8988T (cell line): ENCODE data around the gene OR2Z1.

Experiments used
- DNase-seq: peaks from one replicate; pipeline ENCODE4 v3.0.0; 2011

OR2Z1 gene, protein sequence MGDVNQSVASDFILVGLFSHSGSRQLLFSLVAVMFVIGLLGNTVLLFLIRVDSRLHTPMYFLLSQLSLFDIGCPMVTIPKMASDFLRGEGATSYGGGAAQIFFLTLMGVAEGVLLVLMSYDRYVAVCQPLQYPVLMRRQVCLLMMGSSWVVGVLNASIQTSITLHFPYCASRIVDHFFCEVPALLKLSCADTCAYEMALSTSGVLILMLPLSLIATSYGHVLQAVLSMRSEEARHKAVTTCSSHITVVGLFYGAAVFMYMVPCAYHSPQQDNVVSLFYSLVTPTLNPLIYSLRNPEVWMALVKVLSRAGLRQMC

DNA sequence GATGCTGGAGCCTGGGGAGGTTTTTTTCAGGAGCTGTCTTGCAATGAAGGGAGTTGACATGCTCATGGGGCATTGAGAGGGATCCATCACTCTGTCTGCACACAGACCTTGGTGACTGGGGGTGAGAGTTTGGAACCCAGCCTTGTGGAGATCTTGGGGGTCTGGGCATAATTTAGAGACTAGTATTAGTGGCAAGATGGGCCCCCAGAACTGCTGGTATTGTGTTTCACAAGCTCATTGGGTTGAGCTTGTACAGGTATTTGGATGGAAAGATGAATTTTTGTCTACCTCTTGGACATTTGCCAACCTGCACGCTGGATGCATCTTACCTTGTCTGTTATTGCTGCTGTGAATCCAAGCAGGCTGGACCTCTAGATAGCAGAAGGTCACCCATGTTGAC is at the start of gene OR2Z1:
OR2Z1 (plus strand) TSS at position 301 of the 400 bp plus-strand sequence. CDS start 9,395 bp downstream, outside the sequence.
- DNase-seq = no peak

- DNase-seq = no peak
Observed at GRCh38 chr19:8673276-8673891, 48.0 kb upstream of the OR2Z1 start.

GRCh38 chr19:8675066-8675465 is 46.4 kb upstream of the OR2Z1 start:
- no peak for DNase-seq

GRCh38 chr19:8678244-8678807 is 43.1 kb upstream of the OR2Z1 start:
- no peak for DNase-seq

- no peak for DNase-seq
Observed at GRCh38 chr19:8680676-8681344, 40.6 kb upstream of the OR2Z1 start.

DNA sequence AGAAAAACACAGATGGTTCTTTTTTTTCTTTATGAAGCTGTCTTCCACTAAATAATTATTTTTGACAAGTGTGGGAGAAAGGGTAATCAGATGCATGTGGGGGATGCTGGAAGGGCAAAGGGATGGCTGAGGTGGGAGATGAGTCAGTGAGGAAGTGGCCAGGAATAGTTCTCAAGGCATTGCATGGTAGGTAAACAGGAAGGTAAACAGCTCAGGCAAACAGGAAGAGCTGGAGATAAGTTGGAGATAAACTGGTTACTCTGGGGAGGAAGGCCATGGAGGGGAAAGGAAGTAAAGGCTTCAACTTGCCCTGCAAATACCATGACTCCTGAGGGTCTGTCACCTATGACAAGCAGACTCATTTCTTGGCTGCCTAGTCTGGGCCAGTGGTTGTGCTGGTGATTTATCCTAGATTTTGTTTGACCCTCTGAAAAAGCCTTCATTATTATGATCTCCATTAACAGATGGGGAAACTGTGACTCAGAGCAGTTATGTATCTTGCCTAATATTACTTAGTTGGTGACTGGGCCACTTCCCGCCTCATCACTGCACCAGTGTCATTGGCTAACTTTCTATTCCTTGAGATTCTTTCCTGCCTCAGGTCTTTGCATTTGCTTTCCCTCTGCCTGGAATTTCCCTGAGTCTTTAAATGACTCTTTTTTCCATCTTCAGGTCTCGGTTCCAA is 39.9 kb upstream of the OR2Z1 start:
- DNase-seq = no peak

DNA sequence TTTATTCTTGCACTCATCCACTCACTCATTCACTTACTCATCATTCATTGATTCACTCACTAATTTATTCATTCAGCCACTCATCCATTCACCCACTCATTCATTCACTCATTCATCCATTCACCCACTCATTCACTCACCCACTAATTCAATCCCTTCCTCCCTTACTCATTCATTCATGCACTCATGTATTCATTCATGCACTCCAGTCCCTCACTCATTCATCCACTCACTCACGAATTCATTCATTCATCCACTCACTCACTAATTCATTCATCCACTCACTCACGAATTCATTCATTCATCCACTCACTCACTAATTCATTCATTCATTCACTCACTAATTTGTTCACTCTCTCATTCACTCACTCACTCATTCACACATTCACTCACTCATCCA is 39.0 kb upstream of the OR2Z1 start:
- DNase-seq = no peak

DNA sequence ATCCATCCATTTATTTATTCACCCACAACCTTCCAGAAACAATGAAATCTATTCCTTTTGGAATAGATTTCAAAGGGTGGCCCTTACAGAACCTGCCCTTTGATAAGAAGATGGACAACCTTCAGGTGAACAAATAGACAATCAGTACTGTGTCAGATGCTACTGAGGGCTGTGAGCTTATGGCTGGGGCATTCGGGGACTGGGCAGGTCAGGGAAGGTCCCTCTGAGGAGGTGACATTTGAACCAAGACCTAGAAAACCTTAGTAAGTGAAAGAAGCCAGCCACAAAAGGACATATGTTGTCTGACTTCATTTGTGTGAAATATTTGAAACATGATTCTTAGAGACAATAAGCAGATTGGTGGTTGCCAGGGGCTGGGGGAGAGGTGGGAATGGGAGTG is 38.5 kb upstream of the OR2Z1 start:
- no peak for DNase-seq

- DNase-seq = no peak
Observed at GRCh38 chr19:8684001-8684902, 37.2 kb upstream of the OR2Z1 start.

DNA sequence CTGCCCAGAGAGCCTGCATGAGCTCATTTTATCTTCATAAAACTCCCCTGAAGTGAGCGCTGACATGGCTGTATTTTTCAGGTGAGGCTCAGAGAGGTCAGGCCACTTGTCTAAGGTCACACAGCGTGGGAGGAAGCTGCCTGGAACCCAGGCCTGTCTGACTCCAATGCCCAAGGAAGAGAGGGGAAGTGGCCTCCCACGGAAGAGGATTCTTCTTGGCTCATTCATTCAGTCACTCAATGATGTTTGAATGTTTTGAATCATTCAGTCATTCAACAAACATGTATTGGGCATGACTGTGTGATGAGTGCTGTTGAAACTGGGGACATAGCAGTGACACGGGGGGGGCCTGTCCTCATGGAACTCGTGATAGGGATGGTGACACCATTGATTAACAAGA is 34.9 kb upstream of the OR2Z1 start:
- DNase-seq = no peak

DNA sequence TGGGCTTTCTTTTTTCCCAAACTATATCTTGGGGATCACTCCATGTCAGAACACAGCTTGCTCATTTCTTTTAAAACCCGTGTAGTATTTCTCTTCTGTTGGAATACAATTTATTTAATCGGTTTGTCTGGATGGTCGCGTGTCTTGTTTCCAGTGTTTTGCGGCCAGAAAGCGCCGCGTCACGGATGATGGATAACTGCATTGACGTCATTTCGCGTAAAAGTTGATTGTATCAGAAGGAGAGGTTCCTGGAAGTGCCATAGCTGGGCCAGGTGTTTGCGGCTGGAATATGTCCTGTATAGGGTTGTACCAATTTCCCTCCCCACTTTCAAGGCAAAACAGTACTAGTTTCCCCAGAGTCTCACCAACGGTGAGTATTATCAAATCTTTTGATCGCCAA is 32.5 kb upstream of the OR2Z1 start:
- no peak for DNase-seq

GRCh38 chr19:8690753-8691539 is 30.5 kb upstream of the OR2Z1 start:
- no peak for DNase-seq

- no peak for DNase-seq
Observed at GRCh38 chr19:8695501-8695900, 25.9 kb upstream of the OR2Z1 start.

GRCh38 chr19:8695911-8696310 is 25.5 kb upstream of the OR2Z1 start:
- no peak for DNase-seq

DNA sequence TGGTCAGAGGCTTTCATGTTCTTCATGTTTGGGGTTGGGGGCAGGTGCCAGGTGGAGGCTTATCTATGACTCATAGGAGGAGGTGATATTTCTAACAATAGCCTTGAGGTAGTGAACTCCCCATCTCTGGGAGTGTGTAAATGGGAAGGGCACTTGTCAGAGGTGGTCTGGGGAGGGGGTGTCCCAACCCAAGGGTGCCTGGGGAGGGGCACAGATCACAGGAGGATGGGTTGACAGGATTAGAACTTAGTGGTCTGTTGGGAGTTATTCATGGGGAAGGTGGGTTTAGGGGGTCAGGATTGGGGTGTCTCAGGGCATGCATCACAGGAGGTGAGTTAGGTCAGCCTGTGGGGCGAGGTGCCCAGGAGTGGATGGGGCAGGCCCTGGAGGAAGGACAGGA is 24.4 kb upstream of the OR2Z1 start:
- DNase-seq = no peak

DNA sequence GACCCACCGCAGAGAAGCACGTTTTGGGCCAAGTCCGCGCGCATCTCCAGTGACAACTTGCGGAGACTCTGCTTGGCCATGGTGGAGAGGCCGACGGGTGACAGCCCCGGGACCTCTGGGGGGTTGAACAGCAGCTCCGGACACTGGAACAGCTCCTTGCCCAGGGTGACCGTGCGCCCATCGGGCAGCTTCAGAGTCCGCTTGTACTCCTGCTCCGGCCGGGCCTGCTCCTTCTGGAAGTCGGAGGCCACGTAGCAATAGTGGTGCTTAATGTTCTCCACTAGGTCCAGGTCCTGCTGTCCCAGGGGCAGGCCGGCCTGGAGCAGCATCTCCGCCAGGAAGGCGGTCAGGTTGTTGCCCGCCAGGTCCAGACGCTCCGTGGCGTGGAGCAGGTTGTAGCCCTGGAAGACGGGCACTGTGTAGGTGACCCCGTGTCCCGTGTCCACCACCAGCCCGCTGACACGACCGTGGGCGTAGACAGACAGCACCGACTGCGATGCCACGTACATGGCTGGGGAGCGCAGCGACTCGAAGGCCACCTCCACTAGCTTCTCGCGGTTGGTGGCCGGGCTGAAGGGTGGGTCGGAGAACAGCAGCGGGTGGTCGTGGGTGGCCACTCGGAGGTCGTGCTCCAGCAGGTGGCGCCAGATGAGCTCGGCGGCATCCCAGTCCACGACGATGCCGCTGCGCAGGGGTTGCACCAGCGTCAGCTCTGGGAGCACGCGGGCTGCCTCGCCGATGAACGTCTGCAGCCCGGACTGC is 23.6 kb upstream of the OR2Z1 start:
- DNase-seq = no peak

GRCh38 chr19:8698433-8699063 is 22.9 kb upstream of the OR2Z1 start, which contains the start of gene ACTL9:
ACTL9 (minus strand) TSS chr19:8698795; CDS start chr19:8698701, 94 bp downstream.
- DNase-seq = no peak

DNA sequence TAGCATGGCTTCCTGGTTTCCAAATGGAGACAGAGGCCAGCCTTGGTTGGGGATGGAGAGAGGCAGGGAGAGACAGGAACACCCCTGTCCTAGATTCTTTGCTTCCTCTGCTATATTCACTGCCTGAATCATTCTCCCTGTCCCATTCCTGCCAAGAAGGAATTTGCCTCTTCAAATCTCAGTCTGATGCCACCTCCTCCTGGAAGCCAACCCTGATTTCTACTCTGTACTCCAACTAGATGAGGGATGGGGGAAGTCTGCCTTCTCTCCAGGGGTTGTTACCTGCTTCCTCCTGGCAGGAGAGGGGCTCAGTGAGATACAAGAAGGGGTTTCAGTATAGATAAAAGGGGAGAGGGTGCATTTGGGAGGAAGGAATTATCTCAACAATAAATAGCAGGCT is 21.5 kb upstream of the OR2Z1 start:
- DNase-seq = no peak

DNA sequence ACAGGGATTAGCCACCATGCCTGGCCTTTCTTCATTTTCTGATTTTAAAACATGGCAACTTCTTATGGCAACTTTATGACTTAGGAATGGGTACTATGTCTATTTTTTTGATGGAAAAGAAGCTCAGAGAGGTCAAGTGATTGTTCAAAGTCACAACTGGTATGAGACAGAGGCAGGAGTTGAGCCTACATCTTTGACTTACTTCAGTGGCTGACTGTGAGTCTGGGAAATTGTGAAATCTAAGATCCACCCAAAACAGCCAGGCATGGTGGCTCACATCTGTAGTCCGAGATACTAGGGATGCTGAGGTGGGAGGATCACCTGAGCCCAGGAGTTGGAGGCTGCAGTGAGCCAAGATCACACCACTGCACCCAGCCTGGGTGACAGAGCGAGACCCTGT is 20.5 kb upstream of the OR2Z1 start:
- DNase-seq = no peak

DNA sequence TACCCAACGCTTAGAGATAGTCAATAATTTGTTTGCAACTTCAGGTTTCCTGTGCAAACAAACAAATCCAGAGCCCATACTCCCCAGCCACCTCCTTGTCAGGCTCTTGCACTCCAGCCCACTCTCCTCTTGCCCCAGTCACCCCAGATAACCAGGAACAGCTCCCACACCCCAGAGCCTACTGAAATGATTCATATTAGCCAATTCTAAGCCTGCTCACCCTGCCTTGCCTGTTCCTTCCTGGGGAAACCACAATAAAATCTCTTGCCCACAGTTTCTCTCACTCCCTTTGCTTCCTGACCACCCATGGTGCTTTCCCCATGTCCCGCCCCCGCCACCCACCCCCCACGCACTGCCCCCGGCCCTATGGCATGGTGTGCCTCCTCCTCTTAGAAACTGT is 19.1 kb upstream of the OR2Z1 start:
- no peak for DNase-seq
